HL-60 (cell line): ENCODE data around the gene KIF2A.

Experiments
- DNase-seq, 2 experiments: peaks; one replicate each; pipeline ENCODE4 v3.0.0-alpha.2; 2010 to 2020; ENCODE audit warnings: low read depth in 1 of 2, low spot score in 1 of 2
- H3K27ac ChIP-seq: fragments of 250-450 bp; sonication (Bioruptor Pico); replicated peaks from 2 replicates; pipeline ENCODE4 v1.5.1; 2020; ENCODE audit warnings: mild to moderate bottlenecking, moderate library complexity
- H3K27me3 ChIP-seq: fragments of 250-450 bp; sonication (Bioruptor Pico); 2 replicates; pipeline ENCODE4 v1.5.1; 2021; ENCODE audit warnings: mild to moderate bottlenecking, moderate library complexity; ENCODE audit not compliant: insufficient read depth, poor library complexity, severe bottlenecking
- H3K4me3 ChIP-seq: replicated peaks from 2 replicates; pipeline ENCODE4 v1.5.1; 2011; ENCODE audit warnings: mild to moderate bottlenecking, control low read depth, low read length; ENCODE audit not compliant: insufficient read depth
- GABPA ChIP-seq: IDR thresholded peaks from 2 replicates; pipeline ENCODE4 v1.6.1; 2012; ENCODE audit warnings: low read depth
- POLR2AphosphoS5 ChIP-seq: IDR thresholded peaks from 2 replicates; pipeline ENCODE4 v1.6.1; 2012; ENCODE audit warnings: low read depth
- SPI1 ChIP-seq: IDR thresholded peaks from 2 replicates; pipeline ENCODE4 v1.6.1; 2012; ENCODE audit warnings: low read depth, mild to moderate bottlenecking, borderline replicate concordance
- TF ChIP-seq, protein P1 (sequence below): IDR thresholded peaks from 2 replicates; pipeline ENCODE4 v1.6.1; 2012; ENCODE audit warnings: low read depth; ENCODE audit not compliant: insufficient replicate concordance
- TF ChIP-seq, protein P2 (sequence below): IDR thresholded peaks from one replicate; pipeline ENCODE4 v1.5.1; 2011; ENCODE audit warnings: low read length, control low read depth, inconsistent platforms; ENCODE audit not compliant: insufficient read depth

KIF2A gene

DNA sequence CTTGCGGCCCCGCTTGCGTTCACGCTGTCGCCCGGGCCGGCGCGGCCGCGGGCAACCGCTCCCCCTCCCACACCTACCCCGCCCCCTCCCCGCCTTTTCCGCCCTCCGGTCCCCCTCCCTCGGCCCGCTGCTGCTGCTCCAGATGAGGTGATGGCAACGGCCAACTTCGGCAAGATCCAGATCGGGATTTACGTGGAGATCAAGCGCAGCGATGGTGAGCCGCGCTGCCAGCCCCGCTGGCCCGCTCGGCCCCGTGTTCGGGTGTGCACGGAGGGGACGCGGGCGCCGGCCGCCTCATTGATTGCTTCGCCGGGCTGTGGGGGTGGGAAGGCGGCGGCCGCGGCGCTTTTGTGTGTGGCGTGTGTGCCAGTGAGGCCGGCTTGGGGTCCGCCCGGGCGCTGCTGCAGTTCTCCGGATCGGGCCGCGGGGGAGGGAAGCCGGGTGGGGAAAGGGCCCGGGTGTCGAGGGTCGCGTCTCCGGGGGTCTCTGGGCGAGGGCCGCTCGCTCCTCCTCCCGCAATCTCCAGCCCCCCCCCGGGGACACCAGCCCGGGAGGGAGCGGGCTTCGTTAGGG lies 403 bp downstream of the KIF2A start:
- DNase-seq: no peak
- peak overlapping the region; percentile 73 for H3K4me3 ChIP-seq
- TF ChIP-seq, protein P1, sequence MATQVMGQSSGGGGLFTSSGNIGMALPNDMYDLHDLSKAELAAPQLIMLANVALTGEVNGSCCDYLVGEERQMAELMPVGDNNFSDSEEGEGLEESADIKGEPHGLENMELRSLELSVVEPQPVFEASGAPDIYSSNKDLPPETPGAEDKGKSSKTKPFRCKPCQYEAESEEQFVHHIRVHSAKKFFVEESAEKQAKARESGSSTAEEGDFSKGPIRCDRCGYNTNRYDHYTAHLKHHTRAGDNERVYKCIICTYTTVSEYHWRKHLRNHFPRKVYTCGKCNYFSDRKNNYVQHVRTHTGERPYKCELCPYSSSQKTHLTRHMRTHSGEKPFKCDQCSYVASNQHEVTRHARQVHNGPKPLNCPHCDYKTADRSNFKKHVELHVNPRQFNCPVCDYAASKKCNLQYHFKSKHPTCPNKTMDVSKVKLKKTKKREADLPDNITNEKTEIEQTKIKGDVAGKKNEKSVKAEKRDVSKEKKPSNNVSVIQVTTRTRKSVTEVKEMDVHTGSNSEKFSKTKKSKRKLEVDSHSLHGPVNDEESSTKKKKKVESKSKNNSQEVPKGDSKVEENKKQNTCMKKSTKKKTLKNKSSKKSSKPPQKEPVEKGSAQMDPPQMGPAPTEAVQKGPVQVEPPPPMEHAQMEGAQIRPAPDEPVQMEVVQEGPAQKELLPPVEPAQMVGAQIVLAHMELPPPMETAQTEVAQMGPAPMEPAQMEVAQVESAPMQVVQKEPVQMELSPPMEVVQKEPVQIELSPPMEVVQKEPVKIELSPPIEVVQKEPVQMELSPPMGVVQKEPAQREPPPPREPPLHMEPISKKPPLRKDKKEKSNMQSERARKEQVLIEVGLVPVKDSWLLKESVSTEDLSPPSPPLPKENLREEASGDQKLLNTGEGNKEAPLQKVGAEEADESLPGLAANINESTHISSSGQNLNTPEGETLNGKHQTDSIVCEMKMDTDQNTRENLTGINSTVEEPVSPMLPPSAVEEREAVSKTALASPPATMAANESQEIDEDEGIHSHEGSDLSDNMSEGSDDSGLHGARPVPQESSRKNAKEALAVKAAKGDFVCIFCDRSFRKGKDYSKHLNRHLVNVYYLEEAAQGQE: no peak
- TF ChIP-seq POLR2AphosphoS5 (no peak), GABPA (no peak), SPI1 (no peak)
- TF ChIP-seq, protein P2, sequence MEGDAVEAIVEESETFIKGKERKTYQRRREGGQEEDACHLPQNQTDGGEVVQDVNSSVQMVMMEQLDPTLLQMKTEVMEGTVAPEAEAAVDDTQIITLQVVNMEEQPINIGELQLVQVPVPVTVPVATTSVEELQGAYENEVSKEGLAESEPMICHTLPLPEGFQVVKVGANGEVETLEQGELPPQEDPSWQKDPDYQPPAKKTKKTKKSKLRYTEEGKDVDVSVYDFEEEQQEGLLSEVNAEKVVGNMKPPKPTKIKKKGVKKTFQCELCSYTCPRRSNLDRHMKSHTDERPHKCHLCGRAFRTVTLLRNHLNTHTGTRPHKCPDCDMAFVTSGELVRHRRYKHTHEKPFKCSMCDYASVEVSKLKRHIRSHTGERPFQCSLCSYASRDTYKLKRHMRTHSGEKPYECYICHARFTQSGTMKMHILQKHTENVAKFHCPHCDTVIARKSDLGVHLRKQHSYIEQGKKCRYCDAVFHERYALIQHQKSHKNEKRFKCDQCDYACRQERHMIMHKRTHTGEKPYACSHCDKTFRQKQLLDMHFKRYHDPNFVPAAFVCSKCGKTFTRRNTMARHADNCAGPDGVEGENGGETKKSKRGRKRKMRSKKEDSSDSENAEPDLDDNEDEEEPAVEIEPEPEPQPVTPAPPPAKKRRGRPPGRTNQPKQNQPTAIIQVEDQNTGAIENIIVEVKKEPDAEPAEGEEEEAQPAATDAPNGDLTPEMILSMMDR: no peak
- peak overlapping the region; percentile 81 for H3K27ac ChIP-seq
- H3K27me3 ChIP-seq: no peaks in the 10 kb centered on the region

DNA sequence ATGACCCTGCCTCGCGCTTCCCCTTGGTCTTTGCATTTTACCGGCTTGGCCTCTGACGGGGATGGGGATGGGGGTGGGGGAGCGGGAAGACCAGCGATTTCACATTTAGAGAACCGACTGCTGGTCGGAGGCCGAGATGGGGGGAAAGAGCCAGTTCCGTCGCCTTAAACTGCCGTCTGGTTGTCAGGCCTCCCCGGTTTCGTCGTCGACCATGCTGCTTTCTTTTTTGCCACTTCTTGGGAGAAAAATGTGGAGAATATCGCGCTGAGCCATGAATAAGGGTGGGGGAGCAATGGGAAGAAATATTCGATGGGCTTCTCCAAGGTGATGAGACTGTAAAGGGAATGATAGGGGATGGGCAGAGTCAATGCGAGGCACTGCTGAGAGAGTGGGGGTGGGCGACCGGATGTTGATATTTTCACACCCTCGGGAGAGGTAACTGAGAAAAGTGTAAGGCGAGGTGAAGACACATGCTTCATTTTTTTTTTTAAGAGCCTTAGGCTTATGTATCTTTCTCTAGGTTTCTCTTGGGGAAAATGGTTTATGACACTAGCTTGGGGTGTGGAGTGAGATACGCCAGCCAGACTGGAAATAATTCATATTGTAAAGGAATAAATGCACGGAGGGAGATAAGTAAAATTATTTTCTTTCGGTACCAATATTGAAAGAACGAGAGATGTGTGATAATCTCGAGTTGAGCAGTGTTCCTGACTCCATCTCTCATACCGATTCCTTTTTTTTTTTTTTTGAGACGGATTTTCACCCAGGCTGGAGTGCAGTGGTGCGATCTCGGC lies 1.1 kb downstream of the KIF2A start:
- Histone ChIP-seq H3K27me3 (no peaks in the 10 kb centered on the region), H3K27ac (peak overlapping the region; percentile 81), H3K4me3 (peak overlapping the region; percentile 73)
- TF ChIP-seq GABPA: no peak
- DNase-seq: peak in 1 of 2 experiments; percentile 45

DNA sequence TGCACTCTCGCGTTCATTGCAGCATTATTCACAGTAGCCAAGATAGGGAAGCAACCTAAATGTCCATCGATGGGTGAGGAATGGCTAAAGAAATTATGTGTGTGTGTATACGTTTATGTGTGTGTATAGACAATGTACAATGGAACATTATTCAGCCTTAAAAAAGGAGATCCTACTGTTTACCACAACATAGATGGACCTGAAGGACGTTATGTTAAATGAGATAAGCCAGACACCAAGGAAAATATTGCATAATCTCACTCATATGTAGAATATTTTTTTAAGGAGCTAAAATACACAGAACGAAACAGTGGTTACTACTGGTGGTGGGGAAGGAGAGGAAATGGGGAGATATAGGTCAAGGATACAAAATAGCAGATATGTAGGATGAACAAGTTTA lies 2.4 kb downstream of the KIF2A start:
- no peak overlapping the region for H3K4me3 ChIP-seq
- H3K27ac ChIP-seq: no peak overlapping the region
- DNase-seq: no peak
- TF ChIP-seq GABPA (no peak), SPI1 (no peak), POLR2AphosphoS5 (no peak)
- TF ChIP-seq, protein P1: no peak
- TF ChIP-seq, protein P2: no peak
- no peaks in the 10 kb centered on the region for H3K27me3 ChIP-seq

DNA sequence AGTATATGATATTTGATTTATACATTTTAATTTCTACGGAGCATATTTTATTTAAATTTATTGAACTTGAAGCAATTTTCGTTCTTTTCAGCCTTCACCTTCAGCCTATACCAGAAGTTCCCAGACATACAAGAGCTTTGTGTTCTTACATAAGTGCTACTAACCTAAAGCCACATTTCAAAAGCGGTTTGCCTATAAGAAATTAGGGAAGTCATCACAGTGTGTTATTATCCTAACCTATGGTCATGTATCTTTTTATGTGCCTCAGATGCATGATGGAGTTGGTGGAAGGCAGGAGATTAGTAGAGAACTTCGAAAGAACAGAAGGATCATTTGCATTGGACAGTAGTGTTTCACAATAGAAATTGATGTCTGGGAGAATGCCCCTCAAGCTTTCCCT lies 3.1 kb downstream of the KIF2A start:
- Histone ChIP-seq H3K27ac (no peak overlapping the region), H3K27me3 (no peaks in the 10 kb centered on the region), H3K4me3 (no peak overlapping the region)
- peak; percentile 77; the same call in 1 of the 2 replicates for TF ChIP-seq SPI1
- TF ChIP-seq, protein P1: no peak
- DNase-seq: peak in 1 of 2 experiments; percentile 11
